Lower leg skin (tissue), 4 donors: Measurements from ENCODE around the gene CAMKK1. TPM values are rescaled to one million over a fixed set of nuclear protein-coding genes. Genes with fewer than 3 reads are reported as not detected.

Source experiments
- DNase-seq, 2 donors: peaks; one replicate each; pipeline ENCODE4 v3.0.0-alpha.2; 2019; ENCODE audit warnings: low spot score in 2 of 2
- H3K4me3 ChIP-seq: fragments of 200-600 bp; sonication (generic); 2 replicates; pipeline ENCODE4 v1.5.1; 2017; ENCODE audit warnings: mild to moderate bottlenecking, low read depth; ENCODE audit not compliant: poor library complexity, severe bottlenecking
- POLR2A ChIP-seq, 2 donors: fragments of 450-650 bp; IDR thresholded peaks; one replicate each; pipeline ENCODE4 v1.6.1; 2016 to 2017; ENCODE audit warnings: antibody characterized with exemption in 2 of 2, mild to moderate bottlenecking in 1 of 2, moderate library complexity in 1 of 2
- WGBS, 2 donors: methylation state at CpG; one replicate each; pipeline ENCODE4 v1.1.5; 2018; 5-methylcytosine and 5-hydroxymethylcytosine counted together
- intact Hi-C: fragments of 100-400 bp; cut with DNase I; formaldehyde crosslinking; loops from one replicate; pipeline ENCODE4 v1.15.0; 2023; ENCODE audit warnings: low total_unique reads
- total RNA-seq, 4 donors: library from RNA; depleted of rRNA; stranded (reverse); fragments of >200 nt; gene quantifications; one replicate each; pipeline ENCODE4 v1.1.0, GENCODE V29; 2016
- TF ChIP-seq, protein P1 (sequence below), 3 donors: fragments of 450-650 bp; IDR thresholded peaks; one replicate each; pipeline ENCODE4 v1.5.1; 2016; ENCODE audit warnings: antibody characterized with exemption in 3 of 3, mild to moderate bottlenecking in 3 of 3, moderate library complexity in 2 of 3

The CAMKK1 gene
- total RNA-seq, 4 donors from 2014 or later = 7.3 to 21.2 (median 14.6) TPM

DNA sequence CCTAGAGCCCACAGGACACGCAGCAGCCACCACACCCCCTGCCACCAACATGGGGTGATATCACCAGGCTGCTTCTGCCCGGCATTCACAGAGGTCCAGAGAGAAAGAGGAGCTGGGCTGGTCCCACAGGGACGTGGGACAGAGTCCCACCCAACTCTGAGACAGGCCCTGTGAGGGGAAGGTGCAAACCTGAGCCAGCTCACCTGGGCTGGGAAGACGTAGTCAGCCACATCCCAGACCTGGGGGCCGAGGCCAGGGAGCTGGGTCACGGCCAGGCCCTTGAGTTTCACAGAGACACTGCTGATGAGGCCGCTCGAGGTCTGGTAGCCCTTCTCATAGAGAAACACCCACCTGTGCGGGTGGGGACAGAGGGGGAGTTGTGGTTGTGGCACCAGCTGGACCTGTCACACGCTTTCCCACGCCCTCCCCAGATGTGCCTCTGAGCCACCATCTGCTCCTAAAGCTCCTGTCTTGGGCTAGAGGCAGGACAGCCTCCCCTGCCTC lies 12.2 kb upstream of the CAMKK1 start:
- no peak for TF ChIP-seq POLR2A (IDR thresholded peaks at IDR 0.05)
- TF ChIP-seq, protein P1, sequence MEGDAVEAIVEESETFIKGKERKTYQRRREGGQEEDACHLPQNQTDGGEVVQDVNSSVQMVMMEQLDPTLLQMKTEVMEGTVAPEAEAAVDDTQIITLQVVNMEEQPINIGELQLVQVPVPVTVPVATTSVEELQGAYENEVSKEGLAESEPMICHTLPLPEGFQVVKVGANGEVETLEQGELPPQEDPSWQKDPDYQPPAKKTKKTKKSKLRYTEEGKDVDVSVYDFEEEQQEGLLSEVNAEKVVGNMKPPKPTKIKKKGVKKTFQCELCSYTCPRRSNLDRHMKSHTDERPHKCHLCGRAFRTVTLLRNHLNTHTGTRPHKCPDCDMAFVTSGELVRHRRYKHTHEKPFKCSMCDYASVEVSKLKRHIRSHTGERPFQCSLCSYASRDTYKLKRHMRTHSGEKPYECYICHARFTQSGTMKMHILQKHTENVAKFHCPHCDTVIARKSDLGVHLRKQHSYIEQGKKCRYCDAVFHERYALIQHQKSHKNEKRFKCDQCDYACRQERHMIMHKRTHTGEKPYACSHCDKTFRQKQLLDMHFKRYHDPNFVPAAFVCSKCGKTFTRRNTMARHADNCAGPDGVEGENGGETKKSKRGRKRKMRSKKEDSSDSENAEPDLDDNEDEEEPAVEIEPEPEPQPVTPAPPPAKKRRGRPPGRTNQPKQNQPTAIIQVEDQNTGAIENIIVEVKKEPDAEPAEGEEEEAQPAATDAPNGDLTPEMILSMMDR (IDR thresholded peaks at IDR 0.05) = no peak
- H3K4me3 ChIP-seq = no peak overlapping the region
- WGBS, 2 donors = 76 to 78% methylated on average over 8 to 10 of the region's 11 CpGs
- DNase-seq = no peak
- intact Hi-C loops = loop anchor here (5.0 kb wide), 1 partner anchor 43 kb away; no protein-coding TSS in a partner anchor

DNA sequence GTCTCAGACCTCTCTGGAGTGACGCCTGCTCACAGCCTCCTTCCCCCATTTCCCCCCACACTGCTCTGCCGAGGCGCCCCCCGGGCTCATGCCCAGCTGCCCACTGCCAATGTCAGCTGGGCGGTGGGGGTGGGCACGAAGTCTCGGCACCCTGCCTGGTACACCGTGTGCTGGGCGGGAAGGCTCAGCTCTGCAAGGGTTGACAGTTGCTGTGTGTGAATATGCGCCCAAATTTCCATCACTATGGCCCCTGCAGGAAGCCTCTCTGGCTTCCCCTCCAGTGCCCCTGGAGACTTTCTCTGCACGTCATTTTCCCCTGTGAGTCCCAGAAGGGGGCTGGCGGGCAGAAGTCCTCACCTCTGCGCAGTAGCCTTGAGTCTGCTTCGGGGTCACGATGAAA lies 11.6 kb upstream of the CAMKK1 start:
- no peak for DNase-seq
- WGBS, 2 donors = 78 to 95% methylated on average over 10 to 15 of the region's 15 CpGs
- no peak overlapping the region for H3K4me3 ChIP-seq
- TF ChIP-seq POLR2A (IDR thresholded peaks at IDR 0.05) = no peak
- TF ChIP-seq, protein P1 (IDR thresholded peaks at IDR 0.05) = no peak
- intact Hi-C loops = no loop called here

DNA sequence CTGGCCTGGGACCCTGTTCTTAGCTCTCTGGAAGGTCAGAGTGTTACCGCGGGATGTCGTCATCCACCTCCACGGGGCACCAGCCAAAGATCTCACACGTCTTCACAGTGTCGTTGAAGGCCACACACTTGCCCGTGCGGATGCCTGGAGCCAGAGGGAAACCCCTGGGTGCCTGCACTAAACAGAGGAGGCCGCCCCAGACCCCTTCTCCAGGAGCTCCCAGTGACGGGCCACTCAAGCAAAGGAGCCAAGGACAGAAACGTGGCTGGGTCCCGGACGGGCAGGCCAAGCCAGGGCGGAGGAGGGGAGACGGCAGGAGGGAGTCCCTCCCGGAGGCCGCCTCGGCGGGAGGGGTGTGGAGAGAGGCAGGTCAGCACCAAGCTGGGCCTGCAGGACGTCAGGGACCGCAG lies 11.0 kb upstream of the CAMKK1 start:
- 79 to 81% methylated on average over 21 of the region's 21 CpGs for WGBS, 2 donors
- TF ChIP-seq, protein P1 (IDR thresholded peaks at IDR 0.05) = no peak
- no peak for TF ChIP-seq POLR2A (IDR thresholded peaks at IDR 0.05)
- H3K4me3 ChIP-seq = no peak overlapping the region
- intact Hi-C loops = no loop called here
- DNase-seq = no peak

DNA sequence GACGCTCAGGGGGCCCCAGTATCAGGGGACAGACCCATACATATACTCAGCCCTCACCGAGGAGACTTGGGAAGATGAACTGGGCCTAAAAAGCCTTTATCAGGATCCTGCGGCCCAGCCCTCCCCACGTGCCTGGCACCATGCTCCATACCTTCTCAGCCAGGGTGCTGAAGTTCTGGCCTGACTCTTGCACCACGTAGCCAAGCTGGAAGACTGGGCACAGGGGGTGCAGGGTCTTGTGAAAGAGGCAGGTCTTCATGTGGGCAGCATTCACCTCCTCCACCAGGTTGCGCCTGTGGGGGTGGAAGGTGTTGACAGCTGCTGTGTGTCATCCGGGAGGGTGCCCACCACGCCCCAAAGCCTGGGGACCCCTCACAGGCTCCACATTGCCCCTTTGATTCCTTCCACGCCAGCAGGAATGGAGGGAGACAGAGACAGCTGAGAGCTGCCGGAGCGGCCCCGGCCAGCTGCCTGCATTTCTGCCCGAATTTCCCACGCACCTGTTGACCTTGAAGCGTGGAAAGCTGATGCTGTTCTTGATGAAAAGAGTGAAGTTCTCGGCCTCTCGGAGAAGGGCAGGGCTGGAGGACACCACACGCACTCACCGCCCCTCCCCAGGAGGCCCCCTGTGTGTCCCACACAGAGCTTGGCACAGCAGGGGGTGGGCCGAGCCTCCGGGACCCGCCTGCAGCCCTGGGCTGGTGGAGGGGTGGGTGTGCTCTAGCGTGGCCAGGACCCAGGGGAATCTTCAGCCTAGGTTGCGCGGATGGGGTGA lies 10.4 kb upstream of the CAMKK1 start:
- intact Hi-C loops = no loop called here
- DNase-seq = no peak
- 87 to 90% methylated on average over 20 to 25 of the region's 25 CpGs for WGBS, 2 donors
- no peak overlapping the region for H3K4me3 ChIP-seq
- no peak for TF ChIP-seq POLR2A (IDR thresholded peaks at IDR 0.05)
- TF ChIP-seq, protein P1 (IDR thresholded peaks at IDR 0.05) = no peak

DNA sequence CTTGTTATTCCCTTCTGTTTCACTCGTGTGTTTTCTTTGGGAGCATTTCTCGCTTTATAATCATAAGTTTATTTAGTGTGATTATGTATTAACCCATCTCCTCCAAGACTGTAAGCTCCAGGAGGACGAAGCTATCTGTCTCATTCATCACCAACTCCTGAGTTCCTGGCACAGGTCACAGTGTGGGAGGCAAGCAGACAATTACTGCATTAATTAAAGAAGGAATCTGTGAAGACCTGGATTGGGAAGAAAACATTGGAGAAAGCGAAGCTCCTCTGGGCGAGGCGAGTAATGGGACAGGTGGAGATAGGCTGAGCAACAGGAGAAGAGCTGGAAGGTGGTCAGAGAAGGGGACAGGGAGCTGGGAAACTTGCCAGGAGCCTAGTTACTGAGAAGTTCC lies 7.8 kb upstream of the CAMKK1 start:
- DNase-seq = no peak
- 60 to 63% methylated on average over 6 of the region's 6 CpGs for WGBS, 2 donors
- H3K4me3 ChIP-seq = no peak overlapping the region
- TF ChIP-seq, protein P1 (IDR thresholded peaks at IDR 0.05) = no peak
- no peak for TF ChIP-seq POLR2A (IDR thresholded peaks at IDR 0.05)
- intact Hi-C loops = no loop called here
